Measurements from ENCODE around the gene GPR153. TPM values are rescaled to one million over a fixed set of nuclear protein-coding genes. Genes with fewer than 3 reads are reported as not detected.
A peak's percentile ranks its signal among the peaks of the same experiment; 100 is the strongest.

Gene GPR153
- total RNA-seq, 2 experiments from 2014 or later, result 3.9 to 4.4 TPM

DNA sequence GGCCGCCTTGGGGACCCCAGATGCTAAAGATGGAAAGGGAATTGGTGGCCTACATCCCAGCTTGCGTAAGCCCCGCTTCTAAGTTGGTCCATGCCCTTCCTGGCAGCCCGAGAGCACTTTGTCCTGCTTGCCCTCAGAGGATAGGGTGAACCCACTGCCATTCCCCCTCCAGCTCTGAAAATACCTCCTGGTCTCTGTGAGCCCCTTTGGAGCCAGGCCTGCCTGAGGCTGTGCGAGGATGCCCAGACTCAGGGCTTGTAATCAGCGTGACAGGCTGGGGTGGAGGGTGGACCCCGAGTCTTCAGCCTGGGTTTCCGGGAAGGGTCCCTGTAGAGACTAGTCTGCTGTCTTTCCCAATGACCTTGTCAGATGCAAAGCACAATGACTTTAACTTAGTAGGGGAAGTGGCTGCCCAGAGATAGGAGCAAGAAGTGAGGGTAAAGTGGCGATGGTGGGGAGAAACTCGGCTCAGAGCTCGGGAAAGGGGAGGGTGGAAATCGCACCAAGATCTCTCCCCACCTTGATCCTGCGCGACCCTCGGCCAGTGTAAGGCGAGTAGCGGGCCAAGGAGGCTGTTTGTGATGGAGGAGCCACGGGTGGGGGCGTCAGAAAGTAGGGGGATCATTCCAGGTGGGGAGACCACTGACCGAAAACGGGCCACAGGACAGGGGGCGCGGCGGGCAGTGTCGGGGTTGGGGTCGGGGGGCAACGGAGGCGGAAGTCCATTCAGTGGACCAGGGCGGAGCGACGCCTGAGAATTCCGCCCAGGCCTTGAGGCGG, 19.6 kb downstream of the GPR153 start:
- Mint-ChIP-seq H3K4me3 (peak overlapping the region; percentile 11), H3K36me3 (ENCODE audit: low read depth) (no peaks in the 10 kb centered on the region), H3K27me3 (peaks cover 47% of the 10 kb centered on the region), H3K9me3 (no peaks in the 10 kb centered on the region), H3K4me1 (peaks cover 21% of the 10 kb centered on the region), H3K27ac (no peak overlapping the region)
- DNase-seq, result no peak
- POLR2A ChIA-PET, result interaction anchor here (0.9 to 1.6 kb wide), 3 partner anchors 42 to 182 kb away, joined by 3 to 6 read pairs (median 3); partner anchors contain the start of gene ACOT7
- CTCF ChIA-PET, result interaction anchor here (1.3 to 1.7 kb wide), 3 partner anchors 37 to 165 kb away, joined by 3 to 4 read pairs (median 3); no protein-coding TSS in a partner anchor

DNA sequence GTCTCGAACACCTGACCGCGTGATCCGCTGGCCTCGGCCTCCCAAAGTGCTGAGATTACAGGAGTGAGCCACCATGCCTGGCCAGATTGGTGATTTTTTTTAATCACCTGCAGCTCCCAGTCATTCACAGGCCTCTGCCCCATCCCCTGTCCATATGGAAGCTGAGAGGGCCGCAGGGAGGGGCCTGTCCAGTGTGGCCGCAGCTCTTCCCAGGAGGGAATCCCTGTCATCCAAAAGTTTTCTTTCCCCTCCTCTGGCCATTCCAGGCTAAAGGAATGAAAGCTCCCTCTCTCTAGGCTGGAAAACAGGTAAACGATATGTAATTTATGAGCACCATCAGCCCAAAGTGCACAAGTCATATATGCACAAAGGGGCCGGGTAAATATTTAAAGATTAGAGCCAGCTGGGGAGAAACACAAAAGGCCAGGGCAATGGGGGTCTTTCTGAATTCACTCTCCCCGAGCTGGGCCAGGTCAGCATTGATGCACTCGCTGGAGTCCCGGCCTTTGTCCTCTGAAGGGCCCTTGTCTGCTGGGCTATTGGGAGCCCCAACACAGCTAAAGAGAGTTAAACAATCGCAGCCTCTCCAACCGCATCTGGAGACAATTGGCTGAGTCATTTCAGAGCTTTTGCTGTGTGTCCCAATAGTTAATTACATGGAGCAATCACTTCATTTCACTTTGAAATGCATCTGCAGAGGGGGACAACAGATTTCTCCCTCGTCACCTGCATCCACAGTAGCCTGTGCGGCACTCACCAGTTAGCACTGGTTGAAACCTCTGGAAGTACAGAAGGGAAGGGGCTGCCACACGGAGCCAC, 20.7 kb downstream of the GPR153 start:
- no peaks in the 10 kb centered on the region for H3K9me3 Mint-ChIP-seq
- CTCF ChIA-PET, result interaction anchor here (1.1 to 1.7 kb wide), 3 partner anchors 10 to 108 kb away, joined by 3 to 4 read pairs (median 3); no protein-coding TSS in a partner anchor
- no peak overlapping the region for H3K27ac Mint-ChIP-seq
- H3K27me3 Mint-ChIP-seq, result peaks cover 47% of the 10 kb centered on the region
- no peaks in the 10 kb centered on the region for H3K36me3 Mint-ChIP-seq (ENCODE audit: low read depth)
- no peak overlapping the region for H3K4me3 Mint-ChIP-seq
- DNase-seq, result no peak
- POLR2A ChIA-PET, result interaction anchor here (1.1 kb wide), 1 partner anchor 41 kb away, joined by 3 read pairs; no protein-coding TSS in a partner anchor
- peaks cover 20% of the 10 kb centered on the region for H3K4me1 Mint-ChIP-seq

DNA sequence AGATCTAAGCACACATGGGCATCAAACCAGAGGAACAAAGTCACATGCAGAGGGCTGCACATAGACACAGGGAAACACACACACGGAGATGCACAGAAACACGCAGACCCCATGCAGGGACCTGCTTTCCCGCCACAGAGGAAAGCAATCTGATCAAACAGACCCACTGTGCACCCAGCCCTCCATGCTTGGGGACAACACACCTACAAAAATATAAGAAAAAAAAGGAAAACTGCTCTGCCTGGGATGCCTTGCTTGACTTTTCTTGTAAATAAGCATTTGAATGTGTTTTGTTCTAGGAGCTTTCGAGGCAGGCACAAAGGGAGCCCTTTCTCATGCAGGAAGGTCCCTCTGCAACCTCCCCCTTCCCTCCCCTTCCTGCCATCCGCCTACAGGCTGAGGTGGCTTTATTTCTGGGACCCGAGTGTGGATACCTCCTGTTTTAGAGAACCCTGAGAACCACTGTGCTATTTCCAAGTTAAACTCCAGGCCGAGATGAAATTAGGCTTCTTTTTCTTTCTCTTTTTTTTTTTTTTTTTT, 21.6 kb downstream of the GPR153 start:
- Mint-ChIP-seq H3K4me1 (peaks cover 25% of the 10 kb centered on the region), H3K4me3 (no peak overlapping the region), H3K36me3 (ENCODE audit: low read depth) (no peaks in the 10 kb centered on the region), H3K27ac (no peak overlapping the region), H3K9me3 (no peaks in the 10 kb centered on the region), H3K27me3 (peaks cover 41% of the 10 kb centered on the region)
- ChIA-PET CTCF (interaction anchor here (1.1 to 1.7 kb wide), 5 partner anchors 11 to 183 kb away, joined by 3 to 4 read pairs (median 4); no protein-coding TSS in a partner anchor), POLR2A (interaction anchor here (1.2 kb wide), 1 partner anchor 120 kb away, joined by 3 read pairs; no protein-coding TSS in a partner anchor)
- no peak for DNase-seq

DNA sequence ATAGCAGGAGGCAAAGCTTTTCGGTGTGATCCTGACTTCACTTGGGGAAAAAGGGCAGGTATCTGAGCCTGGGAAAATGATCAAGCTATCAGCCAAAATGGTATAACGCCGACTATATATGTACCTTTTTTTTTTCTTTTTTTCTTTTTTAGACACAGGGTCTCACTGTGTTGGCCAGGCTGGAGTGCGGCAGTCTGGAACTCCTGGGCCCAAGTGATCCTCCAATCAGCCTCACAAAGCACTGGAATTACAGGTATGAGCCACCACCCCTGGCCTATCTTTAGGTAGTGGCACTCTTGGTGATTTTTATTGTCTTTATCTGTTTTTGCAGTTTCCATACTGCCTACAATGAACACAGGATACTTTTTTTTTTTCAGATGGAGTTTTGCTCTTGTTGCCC, 23.8 kb downstream of the GPR153 start:
- no peak for DNase-seq
- Mint-ChIP-seq H3K27ac (peak overlapping the region; percentile 40), H3K27me3 (peaks cover 28% of the 10 kb centered on the region), H3K36me3 (ENCODE audit: low read depth) (peaks cover 15% of the 10 kb centered on the region), H3K4me3 (peak overlapping the region; percentile 51), H3K9me3 (no peaks in the 10 kb centered on the region), H3K4me1 (peaks cover 39% of the 10 kb centered on the region)
- CTCF ChIA-PET, result interaction anchor here (2.4 kb wide), 1 partner anchor 10 kb away, joined by 10 read pairs; no protein-coding TSS in a partner anchor
- POLR2A ChIA-PET, result interaction anchor here (1.0 to 2.5 kb wide), 3 partner anchors 10 to 122 kb away, joined by 3 to 12 read pairs (median 4); no protein-coding TSS in a partner anchor

DNA sequence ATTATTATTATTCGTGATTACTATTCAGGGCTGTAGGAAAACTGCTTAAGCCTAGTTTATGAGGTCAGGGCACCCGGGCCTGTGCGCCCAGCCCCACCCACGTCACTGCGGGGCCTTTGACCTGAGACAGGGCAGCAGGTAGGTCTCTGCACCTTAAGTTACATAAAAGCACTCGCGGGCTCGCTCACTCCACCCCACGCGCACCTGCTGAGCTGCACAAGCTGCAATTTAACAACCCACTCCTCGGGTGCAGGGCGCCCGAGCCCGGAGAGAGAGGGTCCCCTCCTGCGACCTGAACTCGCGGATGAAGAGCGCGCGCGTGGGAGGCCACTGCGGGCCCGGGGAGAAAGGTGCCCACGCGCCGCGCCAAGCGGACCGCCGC, 25.6 kb downstream of the GPR153 start:
- peaks cover 14% of the 10 kb centered on the region for H3K27me3 Mint-ChIP-seq
- peak overlapping the region; percentile 63 for H3K27ac Mint-ChIP-seq
- peak overlapping the region; percentile 88 for H3K4me3 Mint-ChIP-seq
- H3K36me3 Mint-ChIP-seq (ENCODE audit: low read depth), result peaks cover 25% of the 10 kb centered on the region
- ChIA-PET POLR2A (interaction anchor here (0.9 to 2.5 kb wide), 13 partner anchors 11 to 318 kb away, joined by 3 to 16 read pairs (median 3); partner anchors contain the start of genes NPHP4 and RNF207), CTCF (interaction anchor here (1.0 to 2.4 kb wide), 5 partner anchors 10 to 108 kb away, joined by 3 to 17 read pairs (median 3); partner anchors contain the start of gene RNF207)
- no peaks in the 10 kb centered on the region for H3K9me3 Mint-ChIP-seq
- peaks cover 36% of the 10 kb centered on the region for H3K4me1 Mint-ChIP-seq
- peak; percentile 24 for DNase-seq

DNA sequence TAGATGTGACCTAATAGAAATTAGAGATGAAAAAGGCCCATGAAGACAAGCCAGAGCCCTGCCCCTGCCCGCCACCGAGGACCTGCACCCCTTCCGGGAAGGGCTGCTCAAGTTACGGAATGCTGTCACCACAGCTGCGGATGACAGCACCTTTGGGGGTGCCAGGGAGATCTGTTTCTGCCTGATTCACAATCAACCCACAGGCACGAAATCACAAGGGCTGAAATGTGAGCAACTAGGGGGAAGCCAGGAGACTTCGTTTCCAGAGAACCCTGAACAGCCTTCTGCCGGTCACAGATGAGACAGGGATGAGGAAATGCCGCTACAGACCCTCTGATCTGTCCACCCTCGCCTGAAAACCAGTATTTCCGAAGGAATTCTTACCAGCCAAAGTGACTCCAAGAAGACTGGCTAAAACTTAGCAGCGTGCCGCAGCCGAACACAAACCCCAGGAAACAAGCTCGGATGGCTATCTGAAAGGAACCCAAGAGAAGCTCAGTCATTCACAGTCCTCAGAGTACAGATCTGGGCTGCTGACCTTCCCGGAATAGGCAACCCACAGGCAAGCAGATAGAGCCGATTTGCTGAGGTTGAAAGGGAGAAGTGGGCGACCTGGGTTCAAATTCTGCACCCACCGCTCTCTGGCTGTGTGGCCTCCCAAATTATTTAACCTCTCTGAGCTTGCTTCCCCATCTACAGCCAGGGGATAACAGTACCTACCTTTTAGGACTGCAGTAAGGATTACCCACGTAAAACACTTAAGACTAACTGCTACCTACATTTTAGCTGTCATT, 26.2 kb downstream of the GPR153 start:
- POLR2A ChIA-PET, result interaction anchor here (0.9 to 2.5 kb wide), 12 partner anchors 10 to 318 kb away, joined by 3 to 16 read pairs (median 4); partner anchors contain the start of genes NPHP4 and RNF207
- DNase-seq, result no peak
- CTCF ChIA-PET, result interaction anchor here (1.0 to 2.4 kb wide), 4 partner anchors 11 to 108 kb away, joined by 3 to 17 read pairs (median 3); partner anchors contain the start of gene RNF207
- H3K27me3 Mint-ChIP-seq, result peaks cover 8% of the 10 kb centered on the region
- peaks cover 27% of the 10 kb centered on the region for H3K36me3 Mint-ChIP-seq (ENCODE audit: low read depth)
- H3K4me3 Mint-ChIP-seq, result peak overlapping the region; percentile 88
- no peaks in the 10 kb centered on the region for H3K9me3 Mint-ChIP-seq
- H3K4me1 Mint-ChIP-seq, result peaks cover 36% of the 10 kb centered on the region
- peak overlapping the region; percentile 63 for H3K27ac Mint-ChIP-seq

DNA sequence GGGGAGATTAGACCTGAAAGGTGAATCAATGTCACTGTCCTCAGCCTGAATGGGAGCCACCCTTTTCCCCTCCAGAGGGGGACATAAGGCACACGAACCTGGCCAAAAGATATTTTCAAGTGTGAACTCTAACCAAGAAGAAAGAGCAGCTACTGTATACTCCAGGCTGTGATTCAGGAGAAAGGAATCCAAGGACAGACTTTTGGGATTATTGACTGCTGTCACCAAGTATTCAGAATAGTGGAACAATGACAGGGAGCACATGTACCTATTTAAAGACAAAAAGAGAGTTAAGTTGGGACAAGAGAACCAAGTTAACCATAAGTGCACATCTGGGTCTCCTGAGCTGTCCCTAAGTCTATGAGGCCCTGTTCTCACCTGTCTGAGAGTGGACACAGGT, 27.5 kb downstream of the GPR153 start:
- ChIA-PET CTCF (interaction anchor here (1.2 to 1.9 kb wide), 3 partner anchors 12 to 29 kb away, joined by 4 to 5 read pairs (median 4); partner anchors contain the start of gene RNF207), POLR2A (no interaction called here)
- Mint-ChIP-seq H3K27me3 (no peaks in the 10 kb centered on the region), H3K4me1 (peaks cover 33% of the 10 kb centered on the region), H3K9me3 (no peaks in the 10 kb centered on the region), H3K36me3 (ENCODE audit: low read depth) (peaks cover 28% of the 10 kb centered on the region), H3K4me3 (peak overlapping the region; percentile 30), H3K27ac (no peak overlapping the region)
- DNase-seq, result no peak

DNA sequence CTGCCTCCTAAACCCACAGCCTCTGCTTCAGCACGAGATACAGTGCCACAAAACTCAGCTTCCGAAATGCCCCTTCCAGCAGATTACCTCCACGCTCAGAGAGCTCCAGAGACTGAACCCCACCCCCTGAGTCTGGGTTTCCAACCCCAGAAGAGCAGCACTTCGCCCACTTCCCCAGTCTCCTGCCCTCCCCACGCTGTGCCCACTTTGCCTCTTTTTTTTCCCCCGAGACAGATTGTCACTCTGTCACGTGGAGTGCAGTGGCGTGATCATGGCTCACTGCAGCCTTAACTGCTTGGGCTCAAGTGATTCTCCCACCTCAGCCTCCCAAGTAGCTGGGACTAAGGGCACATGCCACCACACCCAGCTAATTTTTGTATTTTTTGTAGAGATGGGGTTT, 35.2 kb downstream of the GPR153 start:
- Mint-ChIP-seq H3K4me3 (no peak overlapping the region), H3K4me1 (peaks cover 17% of the 10 kb centered on the region), H3K27ac (no peak overlapping the region), H3K9me3 (no peaks in the 10 kb centered on the region), H3K36me3 (ENCODE audit: low read depth) (peaks cover 58% of the 10 kb centered on the region), H3K27me3 (no peaks in the 10 kb centered on the region)
- no peak for DNase-seq
- CTCF ChIA-PET, result no interaction called here
- POLR2A ChIA-PET, result interaction anchor here (1.0 to 3.0 kb wide), 4 partner anchors 10 to 27 kb away, joined by 3 to 13 read pairs (median 3); partner anchors contain the start of gene ICMT

DNA sequence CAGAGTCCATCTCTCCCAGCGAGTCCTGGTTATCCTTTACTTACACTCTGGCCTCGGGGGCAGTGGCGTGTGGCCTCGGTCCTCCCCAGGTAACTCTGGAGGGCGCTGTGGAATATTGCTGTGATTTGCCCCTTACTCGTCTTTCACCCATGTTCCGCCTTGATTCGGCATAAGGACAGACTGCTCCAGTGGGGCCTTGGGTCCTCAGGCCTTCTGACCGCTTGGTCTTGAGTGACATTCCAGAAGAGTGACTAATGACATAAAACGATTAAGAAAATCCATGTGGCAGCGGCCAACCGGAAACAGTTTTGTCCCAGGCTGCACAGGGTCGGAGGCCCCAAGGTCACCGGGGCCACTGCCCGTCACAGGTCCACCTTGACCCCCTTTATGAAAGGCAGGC, 36.2 kb downstream of the GPR153 start:
- Mint-ChIP-seq H3K36me3 (ENCODE audit: low read depth) (peaks cover 58% of the 10 kb centered on the region), H3K27me3 (no peaks in the 10 kb centered on the region), H3K4me1 (peaks cover 17% of the 10 kb centered on the region), H3K27ac (no peak overlapping the region), H3K9me3 (no peaks in the 10 kb centered on the region), H3K4me3 (no peak overlapping the region)
- no peak for DNase-seq
- ChIA-PET CTCF (no interaction called here), POLR2A (interaction anchor here (1.0 to 3.0 kb wide), 2 partner anchors 11 to 18 kb away, joined by 3 to 13 read pairs; partner anchors contain the start of gene ICMT)

DNA sequence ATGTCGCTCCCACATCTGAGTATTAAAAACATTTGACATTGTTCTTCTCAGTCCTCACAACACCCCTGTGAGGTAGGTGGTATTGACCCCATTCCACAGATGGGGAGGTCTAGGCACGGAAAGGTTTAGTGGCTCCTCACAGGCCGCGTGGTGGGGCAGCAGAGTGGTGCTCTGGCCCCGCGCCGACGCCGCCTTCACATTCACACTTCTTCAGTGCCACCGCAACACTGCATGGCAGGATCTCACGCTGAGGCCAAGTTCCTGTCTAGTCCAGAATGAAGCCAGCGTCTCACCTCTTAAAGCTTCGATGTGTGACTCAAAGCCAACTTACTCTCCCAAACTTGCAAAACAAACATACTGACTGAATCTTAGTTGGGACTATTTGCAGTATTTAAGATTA, 37.3 kb downstream of the GPR153 start:
- Mint-ChIP-seq H3K36me3 (ENCODE audit: low read depth) (peaks cover 57% of the 10 kb centered on the region), H3K4me3 (no peak overlapping the region), H3K27me3 (no peaks in the 10 kb centered on the region), H3K4me1 (peaks cover 17% of the 10 kb centered on the region), H3K27ac (no peak overlapping the region), H3K9me3 (no peaks in the 10 kb centered on the region)
- CTCF ChIA-PET, result no interaction called here
- POLR2A ChIA-PET, result interaction anchor here (1.0 to 3.0 kb wide), 2 partner anchors 12 to 17 kb away, joined by 3 to 13 read pairs; partner anchors contain the start of gene ICMT
- DNase-seq, result no peak

DNA sequence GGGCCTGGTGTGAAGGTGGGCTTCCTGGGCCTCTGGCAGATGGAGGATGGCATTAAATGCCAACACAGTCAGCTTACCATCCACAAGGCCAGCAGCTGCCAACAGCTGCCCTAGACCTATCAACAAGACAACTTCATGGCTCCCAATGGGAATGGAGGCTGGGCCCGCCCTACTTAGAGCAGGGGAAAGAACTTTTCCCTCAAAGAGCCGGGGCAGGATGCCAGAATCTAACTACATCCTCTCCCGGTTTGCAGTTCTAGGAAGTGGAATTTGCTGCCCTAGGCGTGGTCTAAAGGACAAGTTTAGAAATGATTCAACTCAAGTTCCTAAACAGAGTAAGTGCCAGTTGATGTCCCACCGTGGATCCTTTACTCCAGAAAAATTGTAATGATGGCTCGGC, 38.3 kb downstream of the GPR153 start:
- ChIA-PET POLR2A (no interaction called here), CTCF (no interaction called here)
- H3K9me3 Mint-ChIP-seq, result no peaks in the 10 kb centered on the region
- H3K36me3 Mint-ChIP-seq (ENCODE audit: low read depth), result peaks cover 57% of the 10 kb centered on the region
- H3K27ac Mint-ChIP-seq, result no peak overlapping the region
- no peaks in the 10 kb centered on the region for H3K27me3 Mint-ChIP-seq
- DNase-seq, result no peak
- no peak overlapping the region for H3K4me3 Mint-ChIP-seq
- peaks cover 17% of the 10 kb centered on the region for H3K4me1 Mint-ChIP-seq
